ENCODE results near the gene KPTN. TPM values are rescaled to one million over a fixed set of nuclear protein-coding genes. Genes with fewer than 3 reads are reported as not detected.

The KPTN gene
- total and polyA plus RNA-seq, 2 experiments from 2014 or later: 10.1 to 22.6 TPM

- WGBS (ENCODE audit: low lambda C conversion rate, missing lambda C conversion rate): 86% methylated on average over 12 of the region's 12 CpGs
Measured at GRCh38 chr19:47510516-47511127, 26.6 kb upstream of the KPTN start.

GRCh38 chr19:47509973-47510372, 26.0 kb upstream of the KPTN start:
- TF ChIP-seq EZH2 (IDR thresholded peaks at IDR 0.05; ENCODE audit: borderline replicate concordance): no peak
- no peak for TF ChIP-seq CTCF (IDR thresholded peaks at IDR 0.05; ENCODE audit: poor library complexity)
- no peak for TF ChIP-seq EZH2phosphoT487 (IDR thresholded peaks at IDR 0.05; ENCODE audit: low read depth, severe bottlenecking, unreplicated experiment)
- Histone ChIP-seq H3K36me3 (replicated peaks; ENCODE audit: insufficient read depth, low read depth) (no peaks in the 10 kb centered on the region), H3K27me3 (no peaks in the 10 kb centered on the region), H3K9me2 (replicated peaks; ENCODE audit: insufficient read depth) (no peaks in the 10 kb centered on the region), H3K79me2 (peaks cover 94% of the 10 kb centered on the region), H3K9me3 (ENCODE audit: low read depth) (no peaks in the 10 kb centered on the region), H3K4me3 (no peak overlapping the region), H2AFZ (no peak overlapping the region), H3K4me2 (no peak overlapping the region), H3K4me1 (ENCODE audit: insufficient read depth) (peaks cover 29% of the 10 kb centered on the region), H3K27ac (no peak overlapping the region), H4K20me1 (ENCODE audit: insufficient read depth, poor library complexity, severe bottlenecking) (peaks cover 69% of the 10 kb centered on the region)
- WGBS (ENCODE audit: low lambda C conversion rate, missing lambda C conversion rate): 86% methylated on average over 8 of the region's 8 CpGs
- DNase-seq (ENCODE audit: low spot score): no peak

More at GRCh38 chr19:47510516-47511127, 26.6 kb upstream of the KPTN start:
- Histone ChIP-seq H3K4me3 (no peak overlapping the region), H3K4me1 (ENCODE audit: insufficient read depth) (peaks cover 29% of the 10 kb centered on the region), H4K20me1 (ENCODE audit: insufficient read depth, poor library complexity, severe bottlenecking) (peaks cover 63% of the 10 kb centered on the region), H3K79me2 (peaks cover 88% of the 10 kb centered on the region), H3K27ac (peak overlapping the region; percentile 97), H3K9me2 (replicated peaks; ENCODE audit: insufficient read depth) (no peaks in the 10 kb centered on the region), H3K36me3 (replicated peaks; ENCODE audit: insufficient read depth, low read depth) (no peaks in the 10 kb centered on the region), H3K9me3 (ENCODE audit: low read depth) (no peaks in the 10 kb centered on the region), H3K4me2 (peak overlapping the region; percentile 92), H3K27me3 (no peaks in the 10 kb centered on the region), H2AFZ (no peak overlapping the region)
- no peak for TF ChIP-seq CTCF (IDR thresholded peaks at IDR 0.05; ENCODE audit: poor library complexity)
- no peak for TF ChIP-seq EZH2 (IDR thresholded peaks at IDR 0.05; ENCODE audit: borderline replicate concordance)
- no peak for TF ChIP-seq EZH2phosphoT487 (IDR thresholded peaks at IDR 0.05; ENCODE audit: low read depth, severe bottlenecking, unreplicated experiment)
- DNase-seq (ENCODE audit: low spot score): no peak

GRCh38 chr19:47509170-47509847, 25.3 kb upstream of the KPTN start:
- Histone ChIP-seq H2AFZ (no peak overlapping the region), H3K4me1 (ENCODE audit: insufficient read depth) (peaks cover 29% of the 10 kb centered on the region), H3K4me3 (no peak overlapping the region), H4K20me1 (ENCODE audit: insufficient read depth, poor library complexity, severe bottlenecking) (peaks cover 74% of the 10 kb centered on the region), H3K36me3 (replicated peaks; ENCODE audit: insufficient read depth, low read depth) (no peaks in the 10 kb centered on the region), H3K9me2 (replicated peaks; ENCODE audit: insufficient read depth) (no peaks in the 10 kb centered on the region), H3K27ac (no peak overlapping the region), H3K27me3 (no peaks in the 10 kb centered on the region), H3K4me2 (no peak overlapping the region), H3K79me2 (peaks cover 97% of the 10 kb centered on the region), H3K9me3 (ENCODE audit: low read depth) (no peaks in the 10 kb centered on the region)
- WGBS (ENCODE audit: low lambda C conversion rate, missing lambda C conversion rate): 95% methylated on average over 20 of the region's 20 CpGs
- no peak for DNase-seq (ENCODE audit: low spot score)
- TF ChIP-seq EZH2 (IDR thresholded peaks at IDR 0.05; ENCODE audit: borderline replicate concordance) (no peak), CTCF (IDR thresholded peaks at IDR 0.05; ENCODE audit: poor library complexity) (no peak), EZH2phosphoT487 (IDR thresholded peaks at IDR 0.05; ENCODE audit: low read depth, severe bottlenecking, unreplicated experiment) (no peak)

Data from hepatocyte (in vitro differentiated cells).